K562 (cell line): Measurements from ENCODE around the gene EFS. TPM values are rescaled to one million over a fixed set of nuclear protein-coding genes. Genes with fewer than 3 reads are reported as not detected.

Source experiments
- ATAC-seq: fragments of 200-7000 bp; cut with Tn5 transposase; 3 replicates; pipeline ENCODE4 v1.9.1; 2020; ENCODE audit warnings: moderate library complexity
- BruUV-seq: library from RNA; stranded (reverse); fragments of 400-500 nt; replicated peaks from 2 replicates; lab custom pipeline; 2021; lab: Mats Ljungman, UMichigan
- CTCF ChIA-PET: fragments of 300-600 bp; formaldehyde crosslinking; extraction: SDS; loops from one replicate; lab custom pipeline; 2021; ENCODE audit warnings: low intra/inter-chr PET ratio; lab: Yijun Ruan, JAX
- POLR2A ChIA-PET: fragments of 300-600, 350-650 bp; sonication (Branson Sonifier 250); formaldehyde crosslinking; extraction: SDS; loops from one replicate; lab custom pipeline; 2021; ENCODE audit warnings: antibody characterized with exemption, inconsistent platforms; lab: Yijun Ruan, JAX
- DNase-seq, 4 experiments: peaks; one replicate each; pipeline versions ENCODE4 v3.0.0 to v3.0.0-alpha.2; 2011 to 2018; ENCODE audit warnings: low spot score in 3 of 4, mixed read lengths in 3 of 4; ENCODE audit errors: extremely low read depth in 1 of 4
- FAIRE-seq: peaks from 2 replicates; lab custom pipeline; 2011; peaks lifted over from hg19 to GRCh38; lab: Jason Lieb, UNC
- H2AFZ ChIP-seq: 2 replicates; pipeline ENCODE4 v1.6.0; 2011; ENCODE audit warnings: low read depth, low read length, control low read depth, inconsistent platforms
- H3K27ac ChIP-seq: fragments of 200-600 bp; 3 replicates; pipeline ENCODE4 v1.8.0; 2011; ENCODE audit warnings: low read depth, mild to moderate bottlenecking, control low read depth, inconsistent platforms, low read length, moderate library complexity, mixed read lengths; ENCODE audit errors: extremely low read depth
- H3K27me3 ChIP-seq, 2 experiments: fragments of 300-600 bp in 1 of 2; 2 replicates in 1 of 2; 3 replicates in 1 of 2; pipeline versions ENCODE4 v1.6.0 to v1.8.0; 2011; ENCODE audit warnings: inconsistent platforms in 2 of 2, low read length in 2 of 2, mild to moderate bottlenecking in 1 of 2, mixed read lengths in 1 of 2, moderate library complexity in 1 of 2; ENCODE audit not compliant: control insufficient read depth in 2 of 2, insufficient read depth in 2 of 2
- H3K36me3 ChIP-seq: fragments of 300-600 bp; 3 replicates; pipeline ENCODE4 v1.8.0; 2011; ENCODE audit warnings: mild to moderate bottlenecking, low read length, inconsistent platforms; ENCODE audit not compliant: control insufficient read depth, insufficient read depth
- H3K4me1 ChIP-seq, 2 experiments: fragments of 200-600 bp in 1 of 2; replicated peaks in 1 of 2; 2 replicates in 1 of 2; 3 replicates in 1 of 2; pipeline versions ENCODE4 v1.5.1 to v1.8.0; 2011; ENCODE audit warnings: inconsistent platforms in 2 of 2, low read length in 2 of 2, mild to moderate bottlenecking in 1 of 2, mixed read lengths in 1 of 2, moderate library complexity in 1 of 2; ENCODE audit not compliant: control insufficient read depth in 2 of 2, insufficient read depth in 2 of 2
- H3K4me2 ChIP-seq: 2 replicates; pipeline ENCODE4 v1.6.1; 2011; ENCODE audit warnings: low read length, control low read depth, inconsistent platforms, mixed read lengths; ENCODE audit not compliant: insufficient read depth
- H3K4me3 ChIP-seq: fragments of 200-600 bp; sonication (generic), shearing (Covaris generic); 2 replicates; pipeline ENCODE4 v1.5.1; 2016; ENCODE audit warnings: control low read depth, inconsistent platforms
- H3K79me2 ChIP-seq: fragments of 200-600 bp; 3 replicates; pipeline ENCODE4 v1.8.0; 2011; ENCODE audit warnings: low read length, inconsistent platforms; ENCODE audit not compliant: control insufficient read depth, insufficient read depth
- H3K9ac ChIP-seq, 2 experiments: 2 replicates each; pipeline versions ENCODE4 v1.6.0 to v1.6.1; 2011; ENCODE audit warnings: low read depth in 2 of 2, low read length in 2 of 2, control low read depth in 1 of 2, inconsistent platforms in 1 of 2, mild to moderate bottlenecking in 1 of 2, mixed read lengths in 1 of 2; ENCODE audit not compliant: insufficient read depth in 1 of 2
- H3K9me1 ChIP-seq: one replicate; pipeline ENCODE4 v1.6.0; 2011; ENCODE audit warnings: inconsistent platforms, mild to moderate bottlenecking, low read length, moderate library complexity; ENCODE audit not compliant: control insufficient read depth, insufficient read depth
- H3K9me3 ChIP-seq: replicated peaks from 2 replicates; pipeline ENCODE4 v1.5.1; 2011; ENCODE audit warnings: low read depth, low read length, inconsistent platforms; ENCODE audit not compliant: control insufficient read depth, insufficient read depth
- H4K20me1 ChIP-seq: replicated peaks from 2 replicates; pipeline ENCODE4 v1.6.1; 2011; ENCODE audit warnings: low read length, inconsistent platforms, mixed read lengths; ENCODE audit not compliant: control insufficient read depth, insufficient read depth
- E2F1 ChIP-seq: sonication (generic); formaldehyde crosslinking; IDR thresholded peaks from 2 replicates; pipeline ENCODE4 v1.8.1; 2023; ENCODE audit warnings: mild to moderate bottlenecking, missing genetic modification reagents, moderate library complexity
- ZKSCAN1 ChIP-seq: fragments of 150-350 bp; IDR thresholded peaks from 2 replicates; pipeline ENCODE4 v1.6.1; 2016; ENCODE audit warnings: low read depth, low read length
- WGBS: fragments of 100-300 bp; shearing (Covaris generic); methylation state at CpG from one replicate; pipeline ENCODE4 v1.1.6; 2016; ENCODE audit warnings: low coverage, mixed read lengths; ENCODE audit not compliant: insufficient coverage; ENCODE audit errors: missing lambda C conversion rate; 5-methylcytosine and 5-hydroxymethylcytosine counted together
- in situ Hi-C: fragments of 300-500 bp; cut with MboI; formaldehyde crosslinking; loops from 4 replicates; pipeline ENCODE4 v1.15.0; 2018; ENCODE audit warnings: inconsistent platforms, mixed read lengths
- intact Hi-C: fragments of 100-400 bp; cut with micrococcal nuclease; formaldehyde crosslinking; loops from 2 replicates; pipeline ENCODE4 v1.14.2; 2022
- polyA plus RNA-seq, 8 experiments: library from polyadenylated mRNA; depleted of rRNA in 4 of 8; stranded (reverse) in 5 of 8; unstranded in 3 of 8; fragments of >200 nt; fragmentation: Nextera tagmentation in 2 of 8; fragmentation: Illumina TruSeq in 1 of 8; extraction: Ambion mirVana in 2 of 8; extraction: Trizol in 1 of 8; gene quantifications; 2 replicates each; pipeline versions ENCODE4 v1.2.1 to v1.2.3, GENCODE V29; 2011 to 2014; ENCODE audit warnings: inconsistent platforms in 1 of 8, missing spikeins in 1 of 8
- total RNA-seq, 7 experiments: library from RNA; depleted of rRNA in 6 of 7; stranded (reverse); fragments of >200 nt in 6 of 7; fragmentation: Illumina TruSeq in 2 of 7; extraction: Trizol in 2 of 7; gene quantifications; 2 replicates each; pipeline versions ENCODE4 v1.2.1 to v1.2.3, GENCODE V29; 2011 to 2021; ENCODE audit warnings: low replicate concordance in 1 of 7
- TF ChIP-seq, protein P1 (sequence below): IDR thresholded peaks from 3 replicates; pipeline ENCODE4 v1.6.1; 2011; ENCODE audit warnings: borderline replicate concordance, mild to moderate bottlenecking, moderate library complexity; ENCODE audit not compliant: insufficient read length; ENCODE audit errors: extremely low read depth

EFS gene
- total and polyA plus RNA-seq, 9 of the 15 experiments (the other 6 are each of a cell fraction or from before 2014, with no cell fraction given): 0.01 to 0.03 TPM; not detected in 7

- H3K4me2 ChIP-seq: no peak overlapping the region
- ChIA-PET CTCF (no interaction called here), POLR2A (interaction anchor here (0.6 kb wide), 3 partner anchors 8 to 168 kb away, joined by 3 to 4 read pairs (median 3); no protein-coding TSS in a partner anchor)
- intact Hi-C loops: no loop called here
- no peaks in the 10 kb centered on the region for H3K9me1 ChIP-seq
- WGBS: 24% methylated on average over 3 of the region's 3 CpGs
- no peak for TF ChIP-seq E2F1
- no peak for TF ChIP-seq ZKSCAN1
- TF ChIP-seq, protein P1, sequence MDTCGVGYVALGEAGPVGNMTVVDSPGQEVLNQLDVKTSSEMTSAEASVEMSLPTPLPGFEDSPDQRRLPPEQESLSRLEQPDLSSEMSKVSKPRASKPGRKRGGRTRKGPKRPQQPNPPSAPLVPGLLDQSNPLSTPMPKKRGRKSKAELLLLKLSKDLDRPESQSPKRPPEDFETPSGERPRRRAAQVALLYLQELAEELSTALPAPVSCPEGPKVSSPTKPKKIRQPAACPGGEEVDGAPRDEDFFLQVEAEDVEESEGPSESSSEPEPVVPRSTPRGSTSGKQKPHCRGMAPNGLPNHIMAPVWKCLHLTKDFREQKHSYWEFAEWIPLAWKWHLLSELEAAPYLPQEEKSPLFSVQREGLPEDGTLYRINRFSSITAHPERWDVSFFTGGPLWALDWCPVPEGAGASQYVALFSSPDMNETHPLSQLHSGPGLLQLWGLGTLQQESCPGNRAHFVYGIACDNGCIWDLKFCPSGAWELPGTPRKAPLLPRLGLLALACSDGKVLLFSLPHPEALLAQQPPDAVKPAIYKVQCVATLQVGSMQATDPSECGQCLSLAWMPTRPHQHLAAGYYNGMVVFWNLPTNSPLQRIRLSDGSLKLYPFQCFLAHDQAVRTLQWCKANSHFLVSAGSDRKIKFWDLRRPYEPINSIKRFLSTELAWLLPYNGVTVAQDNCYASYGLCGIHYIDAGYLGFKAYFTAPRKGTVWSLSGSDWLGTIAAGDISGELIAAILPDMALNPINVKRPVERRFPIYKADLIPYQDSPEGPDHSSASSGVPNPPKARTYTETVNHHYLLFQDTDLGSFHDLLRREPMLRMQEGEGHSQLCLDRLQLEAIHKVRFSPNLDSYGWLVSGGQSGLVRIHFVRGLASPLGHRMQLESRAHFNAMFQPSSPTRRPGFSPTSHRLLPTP: no peak
- ATAC-seq (no peak), FAIRE-seq (no peak), DNase-seq (no peak)
- H4K20me1 ChIP-seq: no peaks in the 10 kb centered on the region
- H3K9me3 ChIP-seq: no peaks in the 10 kb centered on the region
- no peak overlapping the region for H3K4me3 ChIP-seq
- no peaks in the 10 kb centered on the region for H3K36me3 ChIP-seq
- no TSS peak for BruUV-seq
- no peak overlapping the region for H3K27ac ChIP-seq
- H3K27me3 ChIP-seq: peaks cover 10 to 56% of the 10 kb centered on the region in 2 experiments; a peak in 3 of 5 replicates
- in situ Hi-C loops: no loop called here
- no peak overlapping the region for H2AFZ ChIP-seq
- H3K9ac ChIP-seq: no peak overlapping the region
- H3K4me1 ChIP-seq: peaks cover 0 to 6% of the 10 kb centered on the region in 2 experiments; a peak in 2 of 5 replicates
- no peaks in the 10 kb centered on the region for H3K79me2 ChIP-seq
Measured at GRCh38 chr14:23399136-23399535, 34.2 kb upstream of the EFS start.
